ENCODE data around the gene PKD1.

Gene PKD1

GRCh38 chr16:2150418-2151187, 14.9 kb upstream of the PKD1 start:
- DNase-seq (ENCODE audit: low read depth): no peak
- no peak overlapping the region for H3K4me3 ChIP-seq (replicated peaks; ENCODE audit: low read depth, low read length)

GRCh38 chr16:2149630-2150417, 14.1 kb upstream of the PKD1 start:
- TF ChIP-seq CTCF (IDR thresholded peaks at IDR 0.05; ENCODE audit: low read length, missing control alignments): no peak
- H3K4me3 ChIP-seq (replicated peaks; ENCODE audit: low read depth, low read length): no peak overlapping the region
- no peak for DNase-seq (ENCODE audit: low read depth)

More at GRCh38 chr16:2150418-2151187, 14.9 kb upstream of the PKD1 start:
- TF ChIP-seq CTCF (IDR thresholded peaks at IDR 0.05; ENCODE audit: low read length, missing control alignments): no peak

GRCh38 chr16:2148714-2149629, 13.3 kb upstream of the PKD1 start:
- no peak for DNase-seq (ENCODE audit: low read depth)
- TF ChIP-seq CTCF (IDR thresholded peaks at IDR 0.05; ENCODE audit: low read length, missing control alignments): no peak
- peak overlapping the region; percentile 36 for H3K4me3 ChIP-seq (replicated peaks; ENCODE audit: low read depth, low read length)

GRCh38 chr16:2147981-2148671, 12.4 kb upstream of the PKD1 start, which contains the start of gene RAB26:
RAB26 (plus strand) TSS chr16:2148625; CDS start chr16:2148784, 159 bp downstream.
- peak within 1 kb of the TSS; percentile 41 for H3K4me3 ChIP-seq (replicated peaks; ENCODE audit: low read depth, low read length)
- peak; percentile 48 for DNase-seq (ENCODE audit: low read depth)

GRCh38 chr16:2147378-2147777, 11.7 kb upstream of the PKD1 start:
- no peak for DNase-seq (ENCODE audit: low read depth)
- TF ChIP-seq CTCF (IDR thresholded peaks at IDR 0.05; ENCODE audit: low read length, missing control alignments): no peak
- no peak overlapping the region for H3K4me3 ChIP-seq (replicated peaks; ENCODE audit: low read depth, low read length)

More at GRCh38 chr16:2147981-2148671, 12.4 kb upstream of the PKD1 start, which contains the start of gene RAB26:
- no peak for TF ChIP-seq CTCF (IDR thresholded peaks at IDR 0.05; ENCODE audit: low read length, missing control alignments)

GRCh38 chr16:2145843-2146242, 10.1 kb upstream of the PKD1 start:
- no peak overlapping the region for H3K4me3 ChIP-seq (replicated peaks; ENCODE audit: low read depth, low read length)
- no peak for DNase-seq (ENCODE audit: low read depth)
- no peak for TF ChIP-seq CTCF (IDR thresholded peaks at IDR 0.05; ENCODE audit: low read length, missing control alignments)
